Adrenal gland (tissue), 12 donors: ENCODE measurements around the gene SSH3. TPM values are rescaled to one million over a fixed set of nuclear protein-coding genes. Genes with fewer than 3 reads are reported as not detected.

Source experiments
- DNase-seq, 7 donors: peaks; one replicate each; pipeline ENCODE4 v3.0.0-alpha.2; 2019 to 2020
- H3K27ac ChIP-seq, 5 donors: fragments of 200-600 bp; sonication (generic) in 4 of 5; 1 replicate in 3 of 5; 2 replicates in 2 of 5; pipeline versions ENCODE4 v1.5.1 to v1.8.0; 2016 to 2020; ENCODE audit warnings: mild to moderate bottlenecking in 1 of 5
- H3K27me3 ChIP-seq: fragments of 200-600 bp; 2 replicates; pipeline ENCODE4 v1.8.0; 2021
- H3K36me3 ChIP-seq, 2 donors: fragments of 200-600 bp; replicated peaks in 1 of 2; 1 replicate in 1 of 2; 2 replicates in 1 of 2; pipeline versions ENCODE4 v1.5.1 to v1.8.0; 2018 to 2022
- H3K4me1 ChIP-seq, 2 donors: fragments of 200-600 bp; replicated peaks in 1 of 2; 1 replicate in 1 of 2; 2 replicates in 1 of 2; pipeline versions ENCODE4 v1.5.1 to v1.8.0; 2018 to 2021
- H3K4me3 ChIP-seq, 4 donors: fragments of 200-600 bp; sonication (generic) in 3 of 4; one replicate each; pipeline ENCODE4 v1.5.1; 2016 to 2018
- H3K9me3 ChIP-seq, 3 donors: fragments of 200-600 bp; sonication (generic) in 1 of 3; replicated peaks in 1 of 3; 1 replicate in 2 of 3; 2 replicates in 1 of 3; pipeline versions ENCODE4 v1.5.1 to v1.8.0; 2016 to 2021
- CTCF ChIP-seq, 6 experiments: fragments of 450-650 bp in 4 of 6; fragments of 200-600 bp in 2 of 6; sonication (generic) in 1 of 6; IDR thresholded peaks; 1 replicate in 5 of 6; 2 replicates in 1 of 6; pipeline versions ENCODE4 v1.5.1 to v1.8.0; 2016 to 2021; ENCODE audit warnings: antibody characterized with exemption in 6 of 6, mild to moderate bottlenecking in 2 of 6, moderate library complexity in 1 of 6
- POLR2A ChIP-seq, 2 donors: fragments of 450-650 bp; IDR thresholded peaks; one replicate each; pipeline ENCODE4 v1.6.1; 2017; ENCODE audit warnings: antibody characterized with exemption in 2 of 2, mild to moderate bottlenecking in 2 of 2, moderate library complexity in 1 of 2
- WGBS, 4 donors: extraction: QIAGEN DNeasy Blood & Tissue Kit in 2 of 4; methylation state at CpG; one replicate each; pipeline versions ENCODE4 v1.1.5 to v1.1.7; 2013 to 2017; 5-methylcytosine and 5-hydroxymethylcytosine counted together
- intact Hi-C, 2 donors: fragments of 100-400 bp; cut with DNase I; formaldehyde crosslinking; loops; one replicate each; pipeline versions ENCODE4 v1.14.1 to v1.15.0; 2022 to 2023
- polyA plus RNA-seq, 3 donors: library from polyadenylated mRNA; stranded (reverse); fragments of 200-250 nt in 2 of 3; fragments of 350-450 nt in 1 of 3; fragmentation: Illumina TruSeq in 1 of 3; extraction: RNeasy Lipid Tissue Mini Kit (QIAGEN cat#74804) in 1 of 3; gene quantifications; one replicate each; pipeline ENCODE4 v1.2.3, GENCODE V29; 2013 to 2014
- total RNA-seq, 9 donors: library from RNA; depleted of rRNA in 4 of 9; stranded (reverse); fragments of >200 nt in 4 of 9; fragments of 120-200 nt in 1 of 9; fragmentation: NEBNext Ultra II Directional in 1 of 9; extraction: Animal tissue kit (Norgen Biotek cat#: 25700) in 1 of 9; gene quantifications; one replicate each; pipeline versions ENCODE4 v1.1.0 to v1.2.4, GENCODE V29; 2013 to 2023
- donor health status: healthy with polysubstance abuse.
- donor health status: Bipolar disorder and iron deficiency.
- donor health status: DM: yes; HTN: yes; CAD: no.
- donor health status: DM: no; HTN: no; CAD: no.
- donor health status: DM: no; HTN: no; CAD: no.
- donor health status: DM: yes; HTN: yes; CAD: no.

SSH3 gene
- total and polyA plus RNA-seq, 12 donors: 4.2 to 35.2 (median 24.6) TPM

GRCh38 chr11:67295846-67296245, 7.5 kb upstream of the SSH3 start:
- no peaks in the 10 kb centered on the region for H3K27me3 ChIP-seq
- peaks cover 0 to 7% of the 10 kb centered on the region in 2 donors for H3K4me1 ChIP-seq
- peaks cover 0 to 62% of the 10 kb centered on the region in 2 donors for H3K36me3 ChIP-seq
- DNase-seq: no peak
- TF ChIP-seq POLR2A (IDR thresholded peaks at IDR 0.05) (no peak), CTCF (IDR thresholded peaks at IDR 0.05) (no peak)
- WGBS, 4 donors: 93 to 100% (median 98%) methylated on average over 1 of the region's 1 CpG
- no peaks in the 10 kb centered on the region for H3K9me3 ChIP-seq
- H3K4me3 ChIP-seq: no peak overlapping the region
- H3K27ac ChIP-seq: no peak overlapping the region
- intact Hi-C loops: no loop called here

GRCh38 chr11:67298786-67299185, 4.5 kb upstream of the SSH3 start:
- no peak overlapping the region for H3K4me3 ChIP-seq
- no peak overlapping the region for H3K27ac ChIP-seq
- DNase-seq: no peak
- no peaks in the 10 kb centered on the region for H3K27me3 ChIP-seq
- WGBS, 4 donors: 93 to 96% (median 94%) methylated on average over 7 of the region's 7 CpGs
- no peaks in the 10 kb centered on the region for H3K9me3 ChIP-seq
- intact Hi-C loops: no loop called here
- TF ChIP-seq CTCF (IDR thresholded peaks at IDR 0.05): no peak
- no peak for TF ChIP-seq POLR2A (IDR thresholded peaks at IDR 0.05)
- peaks cover 8 to 11% of the 10 kb centered on the region in 2 donors for H3K4me1 ChIP-seq
- peaks cover 0 to 43% of the 10 kb centered on the region in 2 donors for H3K36me3 ChIP-seq

- Histone ChIP-seq H3K36me3 (peaks cover 0 to 38% of the 10 kb centered on the region in 2 donors), H3K27me3 (no peaks in the 10 kb centered on the region), H3K9me3 (no peaks in the 10 kb centered on the region), H3K27ac (no peak overlapping the region), H3K4me1 (peaks cover 15 to 19% of the 10 kb centered on the region in 2 donors), H3K4me3 (no peak overlapping the region)
- DNase-seq: peak in 3 of 7 donors; percentile 5 to 13 (median 10)
- 89 to 97% (median 94%) methylated on average over 5 to 29 of the region's 29 CpGs for WGBS, 4 donors
- intact Hi-C loops: loop anchor here in 1 of 2 donors (5.0 kb wide), 1 partner anchor 32 kb away; the partner anchor contains the start of gene GRK2
- TF ChIP-seq POLR2A (IDR thresholded peaks at IDR 0.05): no peak
- no peak for TF ChIP-seq CTCF (IDR thresholded peaks at IDR 0.05)
These were observed 3.7 kb upstream of the SSH3 start for GRCh38 chr11:67299471-67300191.

GRCh38 chr11:67300256-67300755, 3.0 kb upstream of the SSH3 start:
- H3K9me3 ChIP-seq: no peaks in the 10 kb centered on the region
- H3K4me1 ChIP-seq: peaks cover 15 to 21% of the 10 kb centered on the region in 2 donors
- H3K27ac ChIP-seq: no peak overlapping the region
- WGBS, 4 donors: 92 to 94% (median 93%) methylated on average over 7 to 13 of the region's 13 CpGs
- peak in 2 of 7 donors; percentile 11 to 13 for DNase-seq
- no peak overlapping the region for H3K4me3 ChIP-seq
- no peaks in the 10 kb centered on the region for H3K27me3 ChIP-seq
- peaks cover 0 to 38% of the 10 kb centered on the region in 2 donors for H3K36me3 ChIP-seq
- TF ChIP-seq POLR2A (IDR thresholded peaks at IDR 0.05) (no peak), CTCF (IDR thresholded peaks at IDR 0.05) (no peak)
- intact Hi-C loops: loop anchor here in 1 of 2 donors (5.0 kb wide), 1 partner anchor 33 kb away; the partner anchor contains the start of gene GRK2
